Hepatocyte (in vitro differentiated cells): ENCODE measurements around the gene PTPRZ1. TPM values are rescaled to one million over a fixed set of nuclear protein-coding genes. Genes with fewer than 3 reads are reported as not detected.

ENCODE experiments used
- DNase-seq: peaks from one replicate; pipeline ENCODE4 v3.0.0-alpha.2; 2016; ENCODE audit warnings: low spot score
- H2AFZ ChIP-seq: fragments of 200-600 bp; sonication (generic); 2 replicates; pipeline ENCODE4 v1.6.0; 2016; ENCODE audit warnings: antibody characterized with exemption, mild to moderate bottlenecking
- H3K27ac ChIP-seq: fragments of 200-600 bp; sonication (generic); 2 replicates; pipeline ENCODE4 v1.5.1; 2016; ENCODE audit warnings: mild to moderate bottlenecking
- H3K27me3 ChIP-seq: fragments of 200-600 bp; sonication (generic); 2 replicates; pipeline ENCODE4 v1.6.1; 2016
- H3K36me3 ChIP-seq: fragments of 200-600 bp; sonication (generic); replicated peaks from 2 replicates; pipeline ENCODE4 v1.5.1; 2016; ENCODE audit warnings: low read depth; ENCODE audit not compliant: insufficient read depth
- H3K4me1 ChIP-seq: fragments of 200-600 bp; sonication (generic); 2 replicates; pipeline ENCODE4 v1.5.1; 2016; ENCODE audit warnings: mild to moderate bottlenecking, moderate library complexity; ENCODE audit not compliant: insufficient read depth
- H3K4me2 ChIP-seq: fragments of 200-600 bp; sonication (generic); 2 replicates; pipeline ENCODE4 v1.6.0; 2016
- H3K4me3 ChIP-seq: fragments of 200-600 bp; sonication (generic); 2 replicates; pipeline ENCODE4 v1.5.1; 2016; ENCODE audit warnings: mild to moderate bottlenecking
- H3K79me2 ChIP-seq: fragments of 200-600 bp; sonication (generic); 2 replicates; pipeline ENCODE4 v1.6.0; 2017; ENCODE audit warnings: mild to moderate bottlenecking
- H3K9me2 ChIP-seq: fragments of 200-600 bp; sonication (generic); replicated peaks from 2 replicates; pipeline ENCODE4 v1.6.0; 2017; ENCODE audit warnings: mild to moderate bottlenecking; ENCODE audit not compliant: insufficient read depth
- H3K9me3 ChIP-seq: fragments of 200-600 bp; sonication (generic); 2 replicates; pipeline ENCODE4 v1.5.1; 2016; ENCODE audit warnings: low read depth, mild to moderate bottlenecking
- H4K20me1 ChIP-seq: fragments of 200-600 bp; sonication (generic); 2 replicates; pipeline ENCODE4 v1.6.0; 2016; ENCODE audit warnings: mild to moderate bottlenecking; ENCODE audit not compliant: insufficient read depth, poor library complexity, severe bottlenecking
- CTCF ChIP-seq: fragments of 200-600 bp; sonication (generic); IDR thresholded peaks from 2 replicates; pipeline ENCODE4 v1.5.1; 2016; ENCODE audit warnings: antibody characterized with exemption, mild to moderate bottlenecking; ENCODE audit not compliant: poor library complexity
- EZH2 ChIP-seq: fragments of 200-600 bp; sonication (generic); IDR thresholded peaks from 2 replicates; pipeline ENCODE4 v1.6.1; 2016; ENCODE audit warnings: antibody characterized with exemption, mild to moderate bottlenecking, borderline replicate concordance
- EZH2phosphoT487 ChIP-seq: fragments of 200-600 bp; sonication (generic); IDR thresholded peaks from one replicate; pipeline ENCODE4 v1.6.1; 2018; ENCODE audit warnings: antibody characterized with exemption, mild to moderate bottlenecking, low read depth, moderate library complexity; ENCODE audit not compliant: unreplicated experiment, severe bottlenecking
- WGBS: methylation state at CpG from one replicate; pipeline ENCODE4 v1.1.6; 2016; ENCODE audit warnings: low lambda C conversion rate; ENCODE audit errors: missing lambda C conversion rate; 5-methylcytosine and 5-hydroxymethylcytosine counted together
- polyA plus RNA-seq: library from polyadenylated mRNA; unstranded; fragments of >200 nt; fragmentation: Nextera tagmentation; extraction: Ambion mirVana; gene quantifications from 2 replicates; pipeline ENCODE4 v1.2.1, GENCODE V29; 2016
- total RNA-seq: library from RNA; depleted of rRNA; stranded (reverse); fragments of >200 nt; gene quantifications from 2 replicates; pipeline ENCODE4 v1.2.3, GENCODE V29; 2014

Gene PTPRZ1
- total and polyA plus RNA-seq, 2 experiments from 2014 or later, result 0.41 to 5.0 TPM

DNA sequence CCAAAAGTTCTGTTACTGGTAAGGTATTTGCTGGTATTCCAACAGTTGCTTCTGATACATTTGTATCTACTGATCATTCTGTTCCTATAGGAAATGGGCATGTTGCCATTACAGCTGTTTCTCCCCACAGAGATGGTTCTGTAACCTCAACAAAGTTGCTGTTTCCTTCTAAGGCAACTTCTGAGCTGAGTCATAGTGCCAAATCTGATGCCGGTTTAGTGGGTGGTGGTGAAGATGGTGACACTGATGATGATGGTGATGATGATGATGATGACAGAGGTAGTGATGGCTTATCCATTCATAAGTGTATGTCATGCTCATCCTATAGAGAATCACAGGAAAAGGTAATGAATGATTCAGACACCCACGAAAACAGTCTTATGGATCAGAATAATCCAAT is 140.1 kb downstream of the PTPRZ1 start:
- Histone ChIP-seq H3K36me3 (no peaks in the 10 kb centered on the region), H3K27ac (no peak overlapping the region), H3K9me3 (no peaks in the 10 kb centered on the region), H3K4me3 (no peak overlapping the region), H3K4me2 (no peak overlapping the region), H3K9me2 (no peaks in the 10 kb centered on the region), H4K20me1 (no peaks in the 10 kb centered on the region), H3K4me1 (no peaks in the 10 kb centered on the region), H3K27me3 (no peaks in the 10 kb centered on the region), H3K79me2 (no peaks in the 10 kb centered on the region), H2AFZ (no peak overlapping the region)
- no peak for DNase-seq
- no peak for TF ChIP-seq EZH2
- no peak for TF ChIP-seq CTCF
- no peak for TF ChIP-seq EZH2phosphoT487
- 82% methylated on average over 2 of the region's 2 CpGs for WGBS

- Histone ChIP-seq H3K79me2 (no peaks in the 10 kb centered on the region), H3K36me3 (no peaks in the 10 kb centered on the region), H2AFZ (no peak overlapping the region), H3K27ac (no peak overlapping the region), H3K4me1 (no peaks in the 10 kb centered on the region), H3K9me3 (no peaks in the 10 kb centered on the region), H3K4me2 (no peak overlapping the region), H3K4me3 (no peak overlapping the region), H4K20me1 (no peaks in the 10 kb centered on the region), H3K9me2 (no peaks in the 10 kb centered on the region), H3K27me3 (no peaks in the 10 kb centered on the region)
- TF ChIP-seq EZH2 (no peak), CTCF (no peak), EZH2phosphoT487 (no peak)
- no peak for DNase-seq
- 83% methylated on average over 3 of the region's 3 CpGs for WGBS
Measured at GRCh38 chr7:122013630-122014029, 140.7 kb downstream of the PTPRZ1 start.

GRCh38 chr7:122014697-122015096 is 141.7 kb downstream of the PTPRZ1 start:
- Histone ChIP-seq H3K9me3 (no peaks in the 10 kb centered on the region), H3K27me3 (no peaks in the 10 kb centered on the region), H3K4me3 (no peak overlapping the region), H3K79me2 (no peaks in the 10 kb centered on the region), H4K20me1 (no peaks in the 10 kb centered on the region), H3K9me2 (no peaks in the 10 kb centered on the region), H3K36me3 (no peaks in the 10 kb centered on the region), H2AFZ (no peak overlapping the region), H3K27ac (no peak overlapping the region), H3K4me2 (no peak overlapping the region), H3K4me1 (no peaks in the 10 kb centered on the region)
- 87% methylated on average over 1 of the region's 1 CpG for WGBS
- DNase-seq, result no peak
- TF ChIP-seq CTCF, result peak; percentile 43
- TF ChIP-seq EZH2, result no peak
- no peak for TF ChIP-seq EZH2phosphoT487

DNA sequence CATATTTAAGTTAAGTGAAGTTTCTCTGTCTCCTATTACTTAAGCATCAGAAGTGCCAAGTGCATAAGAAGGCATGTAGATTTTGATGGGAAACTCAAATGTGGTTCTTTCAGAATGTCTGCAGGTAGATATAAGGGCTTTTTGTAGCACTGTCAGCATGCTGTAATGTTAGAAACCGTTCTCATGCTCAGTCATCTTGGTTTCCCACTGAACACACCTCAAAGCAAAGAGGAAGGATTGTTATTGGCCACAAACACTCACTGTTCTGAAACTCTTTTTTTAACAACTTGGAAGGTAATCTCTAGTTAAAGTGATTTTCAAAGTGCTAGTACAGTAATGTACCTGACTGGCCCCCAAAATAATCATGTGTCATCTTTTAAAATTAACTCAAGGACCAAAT is 145.1 kb downstream of the PTPRZ1 start:
- H4K20me1 ChIP-seq, result no peaks in the 10 kb centered on the region
- no peak for DNase-seq
- no peak overlapping the region for H3K4me3 ChIP-seq
- H3K36me3 ChIP-seq, result no peaks in the 10 kb centered on the region
- no peaks in the 10 kb centered on the region for H3K4me1 ChIP-seq
- WGBS, result 77% methylated on average over 1 of the region's 1 CpG
- H3K27me3 ChIP-seq, result no peaks in the 10 kb centered on the region
- no peaks in the 10 kb centered on the region for H3K9me2 ChIP-seq
- no peaks in the 10 kb centered on the region for H3K79me2 ChIP-seq
- no peak overlapping the region for H3K27ac ChIP-seq
- TF ChIP-seq CTCF (no peak), EZH2 (no peak), EZH2phosphoT487 (no peak)
- no peaks in the 10 kb centered on the region for H3K9me3 ChIP-seq
- no peak overlapping the region for H2AFZ ChIP-seq
- no peak overlapping the region for H3K4me2 ChIP-seq
